Breast epithelium (tissue), 4 donors: Measurements from ENCODE around the gene IGF1. TPM values are rescaled to one million over a fixed set of nuclear protein-coding genes. Genes with fewer than 3 reads are reported as not detected.

Experiments
- DNase-seq, 2 donors: peaks; one replicate each; pipeline ENCODE4 v3.0.0-alpha.2; 2019; ENCODE audit warnings: low spot score in 2 of 2
- H3K27ac ChIP-seq, 2 donors: fragments of 200-600 bp; sonication (generic) in 1 of 2; one replicate each; pipeline ENCODE4 v1.5.1; 2016 to 2019; ENCODE audit warnings: mild to moderate bottlenecking in 1 of 2
- H3K27me3 ChIP-seq, 2 donors: fragments of 200-600 bp; sonication (generic) in 1 of 2; one replicate each; pipeline versions ENCODE4 v1.5.1 to v1.6.0; 2017 to 2019; ENCODE audit warnings: control low read depth in 1 of 2, mild to moderate bottlenecking in 1 of 2
- H3K36me3 ChIP-seq: fragments of 200-600 bp; one replicate; pipeline ENCODE4 v1.5.1; 2019
- H3K4me1 ChIP-seq, 2 donors: fragments of 200-600 bp; sonication (generic); one replicate each; pipeline ENCODE4 v1.5.1; 2016 to 2019; ENCODE audit warnings: control low read depth in 1 of 2
- H3K4me3 ChIP-seq, 3 donors: fragments of 200-600 bp; sonication (generic); 1 replicate in 2 of 3; 2 replicates in 1 of 3; pipeline ENCODE4 v1.5.1; 2016 to 2019; ENCODE audit warnings: mild to moderate bottlenecking in 3 of 3, moderate library complexity in 2 of 3
- H3K9me3 ChIP-seq, 2 donors: fragments of 200-600 bp; sonication (generic) in 1 of 2; one replicate each; pipeline ENCODE4 v1.5.1; 2016 to 2019; ENCODE audit warnings: control low read depth in 1 of 2
- CTCF ChIP-seq, 3 donors: fragments of 450-650 bp; IDR thresholded peaks; one replicate each; pipeline ENCODE4 v1.5.1; 2016 to 2017; ENCODE audit warnings: antibody characterized with exemption in 3 of 3, mild to moderate bottlenecking in 3 of 3, moderate library complexity in 3 of 3
- POLR2A ChIP-seq: fragments of 450-650 bp; IDR thresholded peaks from one replicate; pipeline ENCODE4 v1.6.1; 2016; ENCODE audit warnings: antibody characterized with exemption, mild to moderate bottlenecking, moderate library complexity
- POLR2AphosphoS5 ChIP-seq, 3 donors: sonication (generic); formaldehyde crosslinking; IDR thresholded peaks; one replicate each; pipeline ENCODE4 v1.6.1; 2017; ENCODE audit warnings: antibody characterized with exemption in 3 of 3
- intact Hi-C: fragments of 100-400 bp; cut with DNase I; formaldehyde crosslinking; loops from one replicate; pipeline ENCODE4 v1.15.1; 2023; ENCODE audit warnings: low total_unique reads
- total RNA-seq, 3 donors: library from RNA; depleted of rRNA; stranded (reverse); fragments of >200 nt; gene quantifications; one replicate each; pipeline ENCODE4 v1.1.0, GENCODE V29; 2016

IGF1 gene
- total RNA-seq, 3 donors from 2014 or later, result 56.6 to 108 (median 101) TPM

GRCh38 chr12:102487226-102487625, 6.9 kb upstream of the IGF1 start:
- Histone ChIP-seq H3K9me3 (peaks cover 0 to 7% of the 10 kb centered on the region in 2 donors), H3K27me3 (no peaks in the 10 kb centered on the region), H3K4me1 (no peaks in the 10 kb centered on the region), H3K36me3 (no peaks in the 10 kb centered on the region), H3K27ac (no peak overlapping the region), H3K4me3 (no peak overlapping the region)
- TF ChIP-seq POLR2AphosphoS5 (IDR thresholded peaks at IDR 0.05) (no peak), CTCF (IDR thresholded peaks at IDR 0.05) (no peak), POLR2A (no peak)
- intact Hi-C loops, result loop anchor here (10.0 kb wide), 1 partner anchor 542 kb away; no protein-coding TSS in a partner anchor
- DNase-seq, result no peak

- H3K27me3 ChIP-seq, result no peaks in the 10 kb centered on the region
- H3K9me3 ChIP-seq, result peaks cover 0 to 7% of the 10 kb centered on the region in 2 donors
- H3K36me3 ChIP-seq, result no peaks in the 10 kb centered on the region
- H3K4me3 ChIP-seq, result no peak overlapping the region
- no peak for DNase-seq
- TF ChIP-seq CTCF (IDR thresholded peaks at IDR 0.05) (no peak), POLR2A (no peak), POLR2AphosphoS5 (IDR thresholded peaks at IDR 0.05) (no peak)
- intact Hi-C loops, result loop anchor here (10.0 kb wide), 1 partner anchor 541 kb away; no protein-coding TSS in a partner anchor
- H3K4me1 ChIP-seq, result no peaks in the 10 kb centered on the region
- no peak overlapping the region for H3K27ac ChIP-seq
These were observed 5.8 kb upstream of the IGF1 start for GRCh38 chr12:102486153-102486552.

GRCh38 chr12:102484428-102484958, 4.1 kb upstream of the IGF1 start:
- Histone ChIP-seq H3K4me1 (peaks cover 0 to 2% of the 10 kb centered on the region in 2 donors), H3K4me3 (peak overlapping the region; percentile 16 to 46 (median 32)), H3K27me3 (no peaks in the 10 kb centered on the region), H3K36me3 (no peaks in the 10 kb centered on the region), H3K27ac (peak overlapping the region; percentile 58 to 74), H3K9me3 (no peaks in the 10 kb centered on the region)
- intact Hi-C loops, result loop anchor here (10.0 kb wide), 1 partner anchor 540 kb away; no protein-coding TSS in a partner anchor
- peak in 1 of 2 donors; percentile 38 for DNase-seq
- TF ChIP-seq CTCF (IDR thresholded peaks at IDR 0.05) (peak; percentile 55 to 85 (median 66)), POLR2A (no peak), POLR2AphosphoS5 (IDR thresholded peaks at IDR 0.05) (peak in 2 of 3 donors; percentile 11 to 67)

- Histone ChIP-seq H3K4me3 (peak overlapping the region; percentile 16 to 46 (median 32)), H3K27ac (peak overlapping the region; percentile 58 to 74), H3K4me1 (peaks cover 0 to 6% of the 10 kb centered on the region in 2 donors), H3K9me3 (no peaks in the 10 kb centered on the region), H3K36me3 (no peaks in the 10 kb centered on the region), H3K27me3 (no peaks in the 10 kb centered on the region)
- DNase-seq, result no peak
- TF ChIP-seq CTCF (IDR thresholded peaks at IDR 0.05) (no peak), POLR2A (no peak), POLR2AphosphoS5 (IDR thresholded peaks at IDR 0.05) (peak in 1 of 3 donors; percentile 6)
- intact Hi-C loops, result loop anchor here (10.0 kb wide), 1 partner anchor 539 kb away; no protein-coding TSS in a partner anchor
These were observed 3.7 kb upstream of the IGF1 start for GRCh38 chr12:102484017-102484416.

- Histone ChIP-seq H3K4me1 (peaks cover 0 to 12% of the 10 kb centered on the region in 2 donors), H3K27ac (peak overlapping the region; percentile 58 to 74), H3K36me3 (no peaks in the 10 kb centered on the region), H3K4me3 (no peak overlapping the region), H3K9me3 (no peaks in the 10 kb centered on the region), H3K27me3 (no peaks in the 10 kb centered on the region)
- intact Hi-C loops, result loop anchor here (10.0 kb wide), 1 partner anchor 539 kb away; no protein-coding TSS in a partner anchor
- DNase-seq, result no peak
- no peak for TF ChIP-seq CTCF (IDR thresholded peaks at IDR 0.05)
- no peak for TF ChIP-seq POLR2AphosphoS5 (IDR thresholded peaks at IDR 0.05)
- no peak for TF ChIP-seq POLR2A
These were observed 3.1 kb upstream of the IGF1 start for GRCh38 chr12:102483466-102483865.
